GM12878 (cell line): ENCODE measurements around the gene FASTKD2. TPM values are rescaled to one million over a fixed set of nuclear protein-coding genes. Genes with fewer than 3 reads are reported as not detected.

Source experiments
- ATAC-seq: fragments of 200-7000 bp; cut with Tn5 transposase; 3 replicates; pipeline ENCODE4 v1.9.1; 2020; ENCODE audit warnings: mild to moderate bottlenecking, moderate library complexity
- BruUV-seq: library from RNA; stranded (reverse); fragments of 400-500 nt; replicated peaks from 2 replicates; lab custom pipeline; 2021; lab: Mats Ljungman, UMichigan
- CTCF ChIA-PET: fragments of 300-600 bp; sonication (Branson Sonifier 250); formaldehyde crosslinking; extraction: SDS; loops from one replicate; lab custom pipeline; 2021; ENCODE audit warnings: inconsistent platforms; lab: Yijun Ruan, JAX
- POLR2A ChIA-PET: fragments of 350-600 bp; formaldehyde crosslinking; extraction: SDS; loops from one replicate; lab custom pipeline; 2021; ENCODE audit warnings: inconsistent platforms; lab: Charles Lee
- RAD21 ChIA-PET: fragments of 300-600 bp; sonication (Branson Sonifier 250); formaldehyde crosslinking; loops from one replicate; lab custom pipeline; 2023; ENCODE audit warnings: antibody characterized with exemption; ENCODE audit not compliant: unreplicated experiment; lab: Charles Lee
- SMC1A ChIA-PET: fragments of 300-600 bp; sonication (Branson Sonifier 250); formaldehyde crosslinking; loops from one replicate; lab custom pipeline; 2023; ENCODE audit not compliant: unreplicated experiment, uncharacterized antibody; lab: Charles Lee
- DNase-seq: peaks from one replicate; pipeline ENCODE4 v3.0.0-alpha.2; 2011; ENCODE audit warnings: low read depth, low spot score
- FAIRE-seq: peaks from 3 replicates; lab custom pipeline; 2011; peaks lifted over from hg19 to GRCh38; lab: Jason Lieb, UNC
- H2AFZ ChIP-seq: 2 replicates; pipeline ENCODE4 v1.6.0; 2011; ENCODE audit warnings: low read depth, low read length, control low read depth; ENCODE audit not compliant: control insufficient read depth
- H3K27ac ChIP-seq: 2 replicates; pipeline ENCODE4 v1.5.1; 2011; ENCODE audit warnings: control low read depth; ENCODE audit not compliant: control insufficient read depth, insufficient read depth
- H3K27me3 ChIP-seq, 2 experiments: replicated peaks in 1 of 2; 2 replicates each; pipeline versions ENCODE4 v1.6.0 to v1.6.1; 2011; ENCODE audit warnings: low read length in 1 of 2; ENCODE audit not compliant: control insufficient read depth in 2 of 2, insufficient read depth in 2 of 2
- H3K36me3 ChIP-seq, 2 experiments: 2 replicates each; pipeline ENCODE4 v1.5.1; 2011; ENCODE audit warnings: low read length in 1 of 2; ENCODE audit not compliant: control insufficient read depth in 2 of 2, insufficient read depth in 2 of 2
- H3K4me1 ChIP-seq: 2 replicates; pipeline ENCODE4 v1.6.1; 2011; ENCODE audit warnings: mild to moderate bottlenecking, low read length, moderate library complexity, mixed read lengths; ENCODE audit not compliant: control insufficient read depth, insufficient read depth
- H3K4me2 ChIP-seq: 2 replicates; pipeline ENCODE4 v1.6.0; 2011; ENCODE audit warnings: control low read depth; ENCODE audit not compliant: control insufficient read depth, insufficient read depth
- H3K4me3 ChIP-seq: fragments of 200-600 bp; sonication (generic); 2 replicates; pipeline ENCODE4 v1.5.1; 2016
- H3K79me2 ChIP-seq: 2 replicates; pipeline ENCODE4 v1.6.0; 2011; ENCODE audit warnings: low read length; ENCODE audit not compliant: control insufficient read depth, insufficient read depth
- H3K9ac ChIP-seq: 2 replicates; pipeline ENCODE4 v1.8.0; 2011; ENCODE audit warnings: low read length, control low read depth, mixed read lengths; ENCODE audit not compliant: control insufficient read depth, insufficient read depth
- H3K9me3 ChIP-seq: replicated peaks from 3 replicates; pipeline ENCODE4 v1.5.1; 2011; ENCODE audit warnings: mild to moderate bottlenecking, low read length; ENCODE audit not compliant: control insufficient read depth, insufficient read depth
- H4K20me1 ChIP-seq: 2 replicates; pipeline ENCODE4 v1.6.0; 2011; ENCODE audit not compliant: control insufficient read depth, insufficient read depth
- CBX3 ChIP-seq: fragments of 200-600 bp; sonication (generic); IDR thresholded peaks from 2 replicates; pipeline ENCODE4 v1.6.1; 2016; ENCODE audit warnings: low read depth, borderline replicate concordance
- FOS ChIP-seq: IDR thresholded peaks from 3 replicates; pipeline ENCODE4 v1.6.1; 2011; ENCODE audit warnings: borderline replicate concordance; ENCODE audit not compliant: insufficient read length; ENCODE audit errors: extremely low read depth
- FOXK2 ChIP-seq: fragments of 450-650 bp; IDR thresholded peaks from 2 replicates; pipeline ENCODE4 v1.6.1; 2017; ENCODE audit warnings: mild to moderate bottlenecking, moderate library complexity
- FOXM1 ChIP-seq: IDR thresholded peaks from 2 replicates; pipeline ENCODE4 v1.6.1; 2012; ENCODE audit warnings: low read depth, mild to moderate bottlenecking, inconsistent platforms, low read length, moderate library complexity
- JUND ChIP-seq: IDR thresholded peaks from 2 replicates; pipeline ENCODE4 v1.6.1; 2012; ENCODE audit warnings: low read depth, mild to moderate bottlenecking, low read length, improper control_type of control experiment, moderate library complexity
- KDM1A ChIP-seq: fragments of 200-600 bp; sonication (generic); IDR thresholded peaks from 2 replicates; pipeline ENCODE4 v1.6.1; 2016; ENCODE audit warnings: borderline replicate concordance
- NFYA ChIP-seq: IDR thresholded peaks from 2 replicates; pipeline ENCODE4 v1.6.1; 2011; ENCODE audit warnings: low read depth, mild to moderate bottlenecking, low read length, improper control_type of control experiment, borderline replicate concordance
- NR2F1 ChIP-seq: fragments of 450-650 bp; conservative IDR thresholded peaks from 2 replicates; pipeline ENCODE4 v1.6.1; 2017; ENCODE audit warnings: mild to moderate bottlenecking
- NRF1 ChIP-seq: conservative IDR thresholded peaks from 2 replicates; pipeline ENCODE4 v1.6.1; 2011; ENCODE audit warnings: mild to moderate bottlenecking, low read depth, low read length, improper control_type of control experiment
- POLR2A ChIP-seq: IDR thresholded peaks from 2 replicates; pipeline ENCODE4 v1.6.1; 2011; ENCODE audit warnings: low read depth, mild to moderate bottlenecking, low read length
- RBBP5 ChIP-seq: fragments of 200-600 bp; sonication (generic); conservative IDR thresholded peaks from 2 replicates; pipeline ENCODE4 v1.6.1; 2016
- RELA ChIP-seq: fragments of 450-650 bp; IDR thresholded peaks from 2 replicates; pipeline ENCODE4 v1.8.0; 2014; ENCODE audit warnings: borderline replicate concordance; ENCODE audit not compliant: partially characterized antibody
- STAT3 ChIP-seq: IDR thresholded peaks from 2 replicates; pipeline ENCODE4 v1.6.1; 2011; ENCODE audit warnings: low read depth, low read length, improper control_type of control experiment
- YY1 ChIP-seq: IDR thresholded peaks from 2 replicates; pipeline ENCODE4 v1.6.1; 2011; ENCODE audit warnings: low read depth, mild to moderate bottlenecking, low read length
- ZNF24 ChIP-seq: fragments of 450-650 bp; IDR thresholded peaks from 2 replicates; pipeline ENCODE4 v1.6.1; 2017; ENCODE audit warnings: antibody characterized with exemption, mild to moderate bottlenecking
- ZNF384 ChIP-seq: IDR thresholded peaks from 2 replicates; pipeline ENCODE4 v1.6.1; 2012; ENCODE audit warnings: low read depth, mild to moderate bottlenecking, low read length, improper control_type of control experiment, borderline replicate concordance
- in situ Hi-C: fragments of 300-500 bp; cut with MboI; formaldehyde crosslinking; loops from 9 replicates; pipeline ENCODE4 v1.14.3; 2018; ENCODE audit warnings: mixed read lengths
- intact Hi-C: fragments of 100-400 bp; cut with micrococcal nuclease; formaldehyde crosslinking; loops from one replicate; pipeline ENCODE4 v1.14.2; 2022; ENCODE audit not compliant: unreplicated experiment
- polyA plus RNA-seq, 11 experiments: library from polyadenylated mRNA; depleted of rRNA in 4 of 11; unstranded in 6 of 11; stranded (reverse) in 5 of 11; fragments of >200 nt; fragmentation: Nextera tagmentation in 4 of 11; fragmentation: Illumina TruSeq in 1 of 11; extraction: Ambion mirVana in 4 of 11; extraction: Trizol in 1 of 11; gene quantifications; 1 replicate in 1 of 11; 2 replicates in 10 of 11; pipeline versions ENCODE4 v1.2.1 to v1.2.3, GENCODE V29; 2011 to 2016; ENCODE audit warnings: inconsistent platforms in 2 of 11, missing spikeins in 2 of 11, low read depth in 1 of 11
- total RNA-seq, 4 experiments: library from RNA; depleted of rRNA in 3 of 4; stranded (reverse); fragments of >200 nt in 3 of 4; fragmentation: Illumina TruSeq in 1 of 4; extraction: Trizol in 1 of 4; gene quantifications; 2 replicates each; pipeline versions ENCODE4 v1.2.1 to v1.2.3, GENCODE V29; 2013 to 2021
- TF ChIP-seq, protein P1 (sequence below): fragments of 450-650 bp; IDR thresholded peaks from 2 replicates; pipeline ENCODE4 v1.6.1; 2017; ENCODE audit warnings: borderline replicate concordance
- TF ChIP-seq, protein P2 (sequence below): fragments of 450-650 bp; IDR thresholded peaks from 2 replicates; pipeline ENCODE4 v1.6.1; 2017; ENCODE audit warnings: mild to moderate bottlenecking, low read depth, inconsistent platforms; ENCODE audit not compliant: poor library complexity, severe bottlenecking
- TF ChIP-seq, protein P3 (sequence below): fragments of 150-350 bp; IDR thresholded peaks from 2 replicates; pipeline ENCODE4 v1.6.1; 2014; ENCODE audit warnings: mild to moderate bottlenecking, low read depth, low read length
- TF ChIP-seq, protein P4 (sequence below): fragments of 450-650 bp; conservative IDR thresholded peaks from 2 replicates; pipeline ENCODE4 v1.6.1; 2017; ENCODE audit warnings: mild to moderate bottlenecking, moderate library complexity

The FASTKD2 gene
- total and polyA plus RNA-seq, 10 of the 15 experiments (the other 5 are each of a cell fraction or from before 2014, with no cell fraction given) = 32.1 to 115 (median 52.3) TPM

DNA sequence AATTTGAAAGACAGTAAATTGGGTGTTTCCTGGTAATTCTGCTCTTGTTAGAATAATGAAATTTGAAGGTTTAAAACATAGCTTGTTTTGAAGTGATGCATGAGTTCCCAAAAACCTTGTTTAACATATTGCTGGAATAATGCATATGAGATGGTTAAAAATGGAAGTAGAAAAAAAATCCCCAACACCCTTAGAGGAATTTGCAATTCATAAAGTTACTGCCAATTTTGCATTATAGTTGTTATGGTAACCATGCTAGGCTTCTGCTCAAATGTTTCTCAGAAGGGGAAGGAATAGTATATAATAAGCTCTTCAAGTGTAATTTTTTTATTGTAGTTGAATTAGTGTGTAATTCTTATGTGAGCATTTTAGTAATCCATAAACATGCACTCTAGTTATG is 49.1 kb downstream of the FASTKD2 start:
- Histone ChIP-seq H3K36me3 (no peaks in the 10 kb centered on the region), H3K79me2 (no peaks in the 10 kb centered on the region), H2AFZ (no peak overlapping the region), H3K9ac (no peak overlapping the region), H4K20me1 (no peaks in the 10 kb centered on the region), H3K4me2 (no peak overlapping the region), H3K4me1 (no peaks in the 10 kb centered on the region), H3K27me3 (no peaks in the 10 kb centered on the region), H3K27ac (no peak overlapping the region), H3K4me3 (no peak overlapping the region), H3K9me3 (no peaks in the 10 kb centered on the region)
- ChIA-PET SMC1A (interaction anchor here (0.8 to 1.5 kb wide), 3 partner anchors 14 to 267 kb away, joined by 3 to 5 read pairs (median 4); no protein-coding TSS in a partner anchor), RAD21 (interaction anchor here (1.4 kb wide), 1 partner anchor 9 kb away, joined by 3 read pairs; no protein-coding TSS in a partner anchor), CTCF (interaction anchor here (2.0 kb wide), 1 partner anchor 13 kb away, joined by 6 read pairs; no protein-coding TSS in a partner anchor), POLR2A (no interaction called here)
- DNase-seq (no peak), ATAC-seq (no peak), FAIRE-seq (no peak)
- in situ Hi-C loops = no loop called here
- no peak for TF ChIP-seq JUND
- TF ChIP-seq ZNF384 = no peak
- no peak for TF ChIP-seq FOXK2
- TF ChIP-seq RBBP5 = no peak
- TF ChIP-seq STAT3 = no peak
- no peak for TF ChIP-seq KDM1A
- no peak for TF ChIP-seq FOXM1
- TF ChIP-seq NR2F1 = no peak
- TF ChIP-seq, protein P1, sequence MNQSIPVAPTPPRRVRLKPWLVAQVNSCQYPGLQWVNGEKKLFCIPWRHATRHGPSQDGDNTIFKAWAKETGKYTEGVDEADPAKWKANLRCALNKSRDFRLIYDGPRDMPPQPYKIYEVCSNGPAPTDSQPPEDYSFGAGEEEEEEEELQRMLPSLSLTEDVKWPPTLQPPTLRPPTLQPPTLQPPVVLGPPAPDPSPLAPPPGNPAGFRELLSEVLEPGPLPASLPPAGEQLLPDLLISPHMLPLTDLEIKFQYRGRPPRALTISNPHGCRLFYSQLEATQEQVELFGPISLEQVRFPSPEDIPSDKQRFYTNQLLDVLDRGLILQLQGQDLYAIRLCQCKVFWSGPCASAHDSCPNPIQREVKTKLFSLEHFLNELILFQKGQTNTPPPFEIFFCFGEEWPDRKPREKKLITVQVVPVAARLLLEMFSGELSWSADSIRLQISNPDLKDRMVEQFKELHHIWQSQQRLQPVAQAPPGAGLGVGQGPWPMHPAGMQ = no peak
- TF ChIP-seq, protein P2, sequence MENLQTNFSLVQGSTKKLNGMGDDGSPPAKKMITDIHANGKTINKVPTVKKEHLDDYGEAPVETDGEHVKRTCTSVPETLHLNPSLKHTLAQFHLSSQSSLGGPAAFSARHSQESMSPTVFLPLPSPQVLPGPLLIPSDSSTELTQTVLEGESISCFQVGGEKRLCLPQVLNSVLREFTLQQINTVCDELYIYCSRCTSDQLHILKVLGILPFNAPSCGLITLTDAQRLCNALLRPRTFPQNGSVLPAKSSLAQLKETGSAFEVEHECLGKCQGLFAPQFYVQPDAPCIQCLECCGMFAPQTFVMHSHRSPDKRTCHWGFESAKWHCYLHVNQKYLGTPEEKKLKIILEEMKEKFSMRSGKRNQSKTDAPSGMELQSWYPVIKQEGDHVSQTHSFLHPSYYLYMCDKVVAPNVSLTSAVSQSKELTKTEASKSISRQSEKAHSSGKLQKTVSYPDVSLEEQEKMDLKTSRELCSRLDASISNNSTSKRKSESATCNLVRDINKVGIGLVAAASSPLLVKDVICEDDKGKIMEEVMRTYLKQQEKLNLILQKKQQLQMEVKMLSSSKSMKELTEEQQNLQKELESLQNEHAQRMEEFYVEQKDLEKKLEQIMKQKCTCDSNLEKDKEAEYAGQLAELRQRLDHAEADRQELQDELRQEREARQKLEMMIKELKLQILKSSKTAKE = no peak
- TF ChIP-seq POLR2A = no peak
- no peak for TF ChIP-seq YY1
- no peak for TF ChIP-seq FOS
- no peak for TF ChIP-seq ZNF24
- no peak for TF ChIP-seq CBX3
- TF ChIP-seq, protein P3, sequence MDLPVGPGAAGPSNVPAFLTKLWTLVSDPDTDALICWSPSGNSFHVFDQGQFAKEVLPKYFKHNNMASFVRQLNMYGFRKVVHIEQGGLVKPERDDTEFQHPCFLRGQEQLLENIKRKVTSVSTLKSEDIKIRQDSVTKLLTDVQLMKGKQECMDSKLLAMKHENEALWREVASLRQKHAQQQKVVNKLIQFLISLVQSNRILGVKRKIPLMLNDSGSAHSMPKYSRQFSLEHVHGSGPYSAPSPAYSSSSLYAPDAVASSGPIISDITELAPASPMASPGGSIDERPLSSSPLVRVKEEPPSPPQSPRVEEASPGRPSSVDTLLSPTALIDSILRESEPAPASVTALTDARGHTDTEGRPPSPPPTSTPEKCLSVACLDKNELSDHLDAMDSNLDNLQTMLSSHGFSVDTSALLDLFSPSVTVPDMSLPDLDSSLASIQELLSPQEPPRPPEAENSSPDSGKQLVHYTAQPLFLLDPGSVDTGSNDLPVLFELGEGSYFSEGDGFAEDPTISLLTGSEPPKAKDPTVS = no peak
- TF ChIP-seq, protein P4, sequence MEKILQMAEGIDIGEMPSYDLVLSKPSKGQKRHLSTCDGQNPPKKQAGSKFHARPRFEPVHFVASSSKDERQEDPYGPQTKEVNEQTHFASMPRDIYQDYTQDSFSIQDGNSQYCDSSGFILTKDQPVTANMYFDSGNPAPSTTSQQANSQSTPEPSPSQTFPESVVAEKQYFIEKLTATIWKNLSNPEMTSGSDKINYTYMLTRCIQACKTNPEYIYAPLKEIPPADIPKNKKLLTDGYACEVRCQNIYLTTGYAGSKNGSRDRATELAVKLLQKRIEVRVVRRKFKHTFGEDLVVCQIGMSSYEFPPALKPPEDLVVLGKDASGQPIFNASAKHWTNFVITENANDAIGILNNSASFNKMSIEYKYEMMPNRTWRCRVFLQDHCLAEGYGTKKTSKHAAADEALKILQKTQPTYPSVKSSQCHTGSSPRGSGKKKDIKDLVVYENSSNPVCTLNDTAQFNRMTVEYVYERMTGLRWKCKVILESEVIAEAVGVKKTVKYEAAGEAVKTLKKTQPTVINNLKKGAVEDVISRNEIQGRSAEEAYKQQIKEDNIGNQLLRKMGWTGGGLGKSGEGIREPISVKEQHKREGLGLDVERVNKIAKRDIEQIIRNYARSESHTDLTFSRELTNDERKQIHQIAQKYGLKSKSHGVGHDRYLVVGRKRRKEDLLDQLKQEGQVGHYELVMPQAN = no peak
- no peak for TF ChIP-seq NFYA
- TF ChIP-seq NRF1 = no peak
- no peak for TF ChIP-seq RELA
- no TSS peak for BruUV-seq
- intact Hi-C loops = no loop called here
